ENCODE results near the gene PDXK.

Gene PDXK

DNA sequence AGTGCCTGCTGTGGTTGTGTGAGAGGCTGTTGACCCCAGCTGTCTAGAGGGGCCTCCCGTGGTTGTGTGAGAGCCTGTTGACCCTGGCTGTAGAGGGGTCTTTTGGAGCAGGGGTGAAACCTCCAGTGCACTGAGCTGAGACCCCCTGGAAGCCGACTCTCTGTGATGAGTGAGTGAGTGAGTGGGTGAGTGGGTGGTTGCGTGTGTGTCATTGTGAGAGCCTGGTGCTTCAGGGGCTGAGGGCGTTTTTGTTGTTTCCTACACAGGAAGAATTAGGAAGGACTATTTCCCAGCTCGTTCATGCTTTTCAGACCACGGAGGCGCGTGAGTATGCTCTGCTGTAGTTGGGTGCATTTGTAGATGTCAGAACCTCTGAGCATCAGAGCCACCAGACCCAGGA, 73.5 kb downstream of the PDXK start:
- DNase-seq (ENCODE audit: low read depth) = no peak
- TF ChIP-seq, protein P1, sequence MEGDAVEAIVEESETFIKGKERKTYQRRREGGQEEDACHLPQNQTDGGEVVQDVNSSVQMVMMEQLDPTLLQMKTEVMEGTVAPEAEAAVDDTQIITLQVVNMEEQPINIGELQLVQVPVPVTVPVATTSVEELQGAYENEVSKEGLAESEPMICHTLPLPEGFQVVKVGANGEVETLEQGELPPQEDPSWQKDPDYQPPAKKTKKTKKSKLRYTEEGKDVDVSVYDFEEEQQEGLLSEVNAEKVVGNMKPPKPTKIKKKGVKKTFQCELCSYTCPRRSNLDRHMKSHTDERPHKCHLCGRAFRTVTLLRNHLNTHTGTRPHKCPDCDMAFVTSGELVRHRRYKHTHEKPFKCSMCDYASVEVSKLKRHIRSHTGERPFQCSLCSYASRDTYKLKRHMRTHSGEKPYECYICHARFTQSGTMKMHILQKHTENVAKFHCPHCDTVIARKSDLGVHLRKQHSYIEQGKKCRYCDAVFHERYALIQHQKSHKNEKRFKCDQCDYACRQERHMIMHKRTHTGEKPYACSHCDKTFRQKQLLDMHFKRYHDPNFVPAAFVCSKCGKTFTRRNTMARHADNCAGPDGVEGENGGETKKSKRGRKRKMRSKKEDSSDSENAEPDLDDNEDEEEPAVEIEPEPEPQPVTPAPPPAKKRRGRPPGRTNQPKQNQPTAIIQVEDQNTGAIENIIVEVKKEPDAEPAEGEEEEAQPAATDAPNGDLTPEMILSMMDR (IDR thresholded peaks at IDR 0.05; ENCODE audit: control insufficient read depth, extremely low read depth, insufficient read depth) = no peak
- no peak overlapping the region for H3K4me3 ChIP-seq (ENCODE audit: low read depth, low read length)

DNA sequence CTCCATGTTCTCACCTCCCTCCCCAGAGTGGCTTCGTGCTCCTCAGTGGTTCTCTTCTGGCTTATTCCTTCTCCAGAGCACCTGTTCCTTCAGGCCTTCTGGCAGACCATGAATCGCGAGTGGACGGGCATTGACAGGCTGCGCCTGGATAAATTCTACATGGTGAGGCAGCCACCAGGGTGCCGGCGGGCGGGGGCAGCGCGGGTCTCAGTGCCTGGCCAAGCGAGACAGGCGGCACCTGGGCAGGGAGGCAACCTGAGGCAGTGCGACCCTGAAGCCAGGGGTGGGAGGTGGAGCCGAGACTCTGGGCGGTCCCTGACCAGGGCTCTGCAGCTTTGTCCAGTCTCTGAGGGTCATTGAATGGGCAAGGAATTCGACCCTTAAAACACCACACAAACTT, 74.3 kb downstream of the PDXK start:
- DNase-seq (ENCODE audit: low read depth) = no peak
- no peak overlapping the region for H3K4me3 ChIP-seq (ENCODE audit: low read depth, low read length)
- TF ChIP-seq, protein P1 (IDR thresholded peaks at IDR 0.05; ENCODE audit: control insufficient read depth, extremely low read depth, insufficient read depth) = no peak

DNA sequence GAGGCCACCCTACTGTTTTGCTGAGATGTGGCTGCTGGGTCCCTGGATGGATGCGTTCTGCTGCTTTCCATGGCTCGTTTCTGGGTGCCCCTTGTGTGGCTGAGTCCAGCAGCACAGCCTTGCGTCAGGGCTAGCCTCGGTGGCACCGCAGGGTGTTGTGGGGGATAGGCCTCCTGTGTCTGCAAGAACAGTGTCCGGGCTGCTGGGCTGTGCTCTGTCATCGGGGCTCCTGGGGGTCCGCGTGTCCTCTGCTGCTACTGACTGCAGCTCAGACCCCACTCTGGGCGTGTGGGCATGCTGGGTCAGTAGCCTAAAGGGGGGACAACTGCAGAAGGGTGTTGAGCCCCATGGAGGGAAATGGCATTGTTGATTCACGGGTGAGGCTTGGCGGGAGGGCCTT, 75.4 kb downstream of the PDXK start:
- H3K4me3 ChIP-seq (ENCODE audit: low read depth, low read length) = no peak overlapping the region
- TF ChIP-seq, protein P1 (IDR thresholded peaks at IDR 0.05; ENCODE audit: control insufficient read depth, extremely low read depth, insufficient read depth) = no peak
- DNase-seq (ENCODE audit: low read depth) = no peak

DNA sequence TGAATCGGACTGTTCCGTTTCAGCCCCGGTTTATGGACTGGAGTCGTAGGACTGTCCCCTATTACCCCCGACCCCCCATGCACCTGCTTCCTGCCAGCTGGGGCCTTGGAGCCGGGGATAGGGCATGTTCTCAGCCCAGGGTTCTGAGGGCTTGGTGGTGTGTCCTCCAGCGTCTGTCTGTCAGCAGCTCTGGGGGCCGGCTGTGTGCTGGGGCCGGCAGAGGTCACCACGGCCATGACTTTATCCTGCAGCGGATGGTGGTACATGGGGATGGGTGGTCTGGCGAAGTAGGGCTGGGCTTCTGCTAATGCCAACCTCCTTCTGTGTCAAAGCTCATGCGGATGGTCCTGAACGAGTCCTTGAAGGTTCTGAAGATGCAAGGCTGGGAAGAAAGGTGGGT, 75.9 kb downstream of the PDXK start:
- TF ChIP-seq, protein P1 (IDR thresholded peaks at IDR 0.05; ENCODE audit: control insufficient read depth, extremely low read depth, insufficient read depth) = no peak
- no peak overlapping the region for H3K4me3 ChIP-seq (ENCODE audit: low read depth, low read length)
- DNase-seq (ENCODE audit: low read depth) = no peak

DNA sequence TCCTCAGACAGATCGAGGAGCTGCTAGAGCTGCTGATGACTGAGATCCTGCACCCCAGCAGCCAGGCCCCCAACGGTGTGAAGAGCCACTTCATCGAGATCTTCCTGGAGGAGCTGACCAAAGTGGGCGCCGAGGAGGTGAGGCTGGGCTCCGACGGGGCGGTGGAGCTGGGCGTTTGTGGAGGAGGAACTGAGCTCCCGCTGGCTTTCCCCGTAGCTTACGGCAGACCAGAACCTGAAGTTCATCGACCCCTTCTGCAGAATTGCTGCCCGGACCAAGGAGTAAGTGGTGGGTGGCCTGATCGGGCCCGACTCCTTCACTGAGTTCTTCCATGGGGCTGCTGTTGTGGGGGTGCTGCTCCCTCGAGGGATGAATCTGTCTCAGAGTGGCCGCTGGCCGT, 78.5 kb downstream of the PDXK start:
- DNase-seq (ENCODE audit: low read depth) = no peak
- H3K4me3 ChIP-seq (ENCODE audit: low read depth, low read length) = no peak overlapping the region

DNA sequence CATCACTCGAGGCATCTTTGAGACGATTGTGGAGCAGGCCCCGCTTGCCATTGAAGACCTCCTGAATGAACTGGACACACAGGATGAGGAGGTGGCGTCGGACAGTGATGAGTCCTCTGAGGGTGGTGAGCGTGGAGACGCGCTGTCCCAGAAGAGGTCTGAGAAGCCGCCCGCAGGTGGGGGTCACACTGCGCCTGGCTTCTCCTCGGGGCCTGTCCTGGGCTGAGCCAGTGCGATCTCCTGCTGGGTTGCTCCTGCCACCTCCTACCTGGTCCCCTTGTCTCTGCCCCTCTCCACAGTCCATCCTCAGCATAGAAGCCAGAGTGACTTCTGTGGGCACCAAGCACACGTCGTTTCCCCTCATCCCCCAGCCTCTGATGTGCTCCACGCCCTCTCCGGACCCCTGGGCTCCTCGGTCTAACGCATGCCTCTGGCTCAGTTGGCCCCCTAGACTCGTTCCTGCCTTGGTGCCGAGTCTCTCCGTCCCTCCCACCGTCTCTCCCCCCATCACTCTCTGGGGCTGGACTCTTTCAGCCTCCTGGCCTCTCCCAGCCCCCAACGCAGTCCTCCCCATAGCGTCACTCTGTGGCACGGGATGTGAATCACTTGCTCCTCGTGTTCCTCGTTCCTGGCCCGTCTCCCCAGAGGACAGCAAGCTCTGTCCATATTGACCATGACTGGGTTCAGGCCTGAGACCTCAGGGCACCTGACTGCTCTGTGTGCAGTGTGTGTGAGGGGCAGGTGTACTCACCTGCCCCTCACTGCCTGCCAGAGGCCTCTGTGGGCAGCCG, 79.2 kb downstream of the PDXK start:
- TF ChIP-seq, protein P1 (IDR thresholded peaks at IDR 0.05; ENCODE audit: control insufficient read depth, extremely low read depth, insufficient read depth) = no peak
- H3K4me3 ChIP-seq (ENCODE audit: low read depth, low read length) = no peak overlapping the region
- no peak for DNase-seq (ENCODE audit: low read depth)

More for the DNA sequence above, 78.5 kb downstream of the PDXK start:
- TF ChIP-seq, protein P1 (IDR thresholded peaks at IDR 0.05; ENCODE audit: control insufficient read depth, extremely low read depth, insufficient read depth) = no peak
